ENCODE results near the gene HPS4. TPM values are rescaled to one million over a fixed set of nuclear protein-coding genes. Genes with fewer than 3 reads are reported as not detected.

The HPS4 gene
- total RNA-seq, 1 donor from 2014 or later = 43.2 TPM

DNA sequence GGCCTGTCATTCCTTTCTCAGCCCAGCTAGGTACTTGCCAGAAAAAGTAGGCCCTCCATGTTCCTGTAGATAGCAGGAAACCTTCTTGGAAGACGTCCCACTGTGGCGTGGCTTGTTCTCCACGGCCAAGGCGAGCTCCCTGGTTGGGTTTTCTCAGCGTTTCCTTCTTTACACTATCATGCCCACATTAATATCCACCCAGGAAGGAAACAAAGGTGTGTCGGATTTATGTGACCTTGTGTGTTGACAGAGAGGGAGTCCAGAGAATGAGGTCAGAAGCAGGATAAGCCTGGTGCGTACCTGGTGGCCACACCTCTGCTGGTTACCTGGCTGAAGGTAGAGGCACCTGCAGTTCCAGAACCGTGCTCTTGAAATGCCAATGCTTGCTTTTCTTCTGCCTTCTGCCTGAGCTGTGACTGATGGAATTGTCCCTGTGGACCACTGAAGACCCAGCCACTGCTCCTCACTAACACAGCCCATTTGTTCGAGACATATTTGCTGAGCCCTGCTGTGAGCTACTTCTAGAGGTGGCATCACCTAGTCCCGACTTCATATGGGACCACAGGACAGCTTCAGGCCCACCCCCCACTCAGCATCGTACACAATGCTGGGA lies 46.6 kb downstream of the HPS4 start:
- Mint-ChIP-seq H3K27ac (no peak overlapping the region), H3K4me3 (ENCODE audit: low read depth) (no peak overlapping the region), H3K27me3 (no peaks in the 10 kb centered on the region), H3K9me3 (ENCODE audit: low read depth) (no peaks in the 10 kb centered on the region), H3K4me1 (ENCODE audit: low read depth) (peaks cover 2% of the 10 kb centered on the region), H3K36me3 (ENCODE audit: insufficient read depth) (peaks cover 2% of the 10 kb centered on the region)
- DNase-seq (ENCODE audit: low spot score, unreplicated experiment) = no peak
- TF ChIP-seq, protein P1, sequence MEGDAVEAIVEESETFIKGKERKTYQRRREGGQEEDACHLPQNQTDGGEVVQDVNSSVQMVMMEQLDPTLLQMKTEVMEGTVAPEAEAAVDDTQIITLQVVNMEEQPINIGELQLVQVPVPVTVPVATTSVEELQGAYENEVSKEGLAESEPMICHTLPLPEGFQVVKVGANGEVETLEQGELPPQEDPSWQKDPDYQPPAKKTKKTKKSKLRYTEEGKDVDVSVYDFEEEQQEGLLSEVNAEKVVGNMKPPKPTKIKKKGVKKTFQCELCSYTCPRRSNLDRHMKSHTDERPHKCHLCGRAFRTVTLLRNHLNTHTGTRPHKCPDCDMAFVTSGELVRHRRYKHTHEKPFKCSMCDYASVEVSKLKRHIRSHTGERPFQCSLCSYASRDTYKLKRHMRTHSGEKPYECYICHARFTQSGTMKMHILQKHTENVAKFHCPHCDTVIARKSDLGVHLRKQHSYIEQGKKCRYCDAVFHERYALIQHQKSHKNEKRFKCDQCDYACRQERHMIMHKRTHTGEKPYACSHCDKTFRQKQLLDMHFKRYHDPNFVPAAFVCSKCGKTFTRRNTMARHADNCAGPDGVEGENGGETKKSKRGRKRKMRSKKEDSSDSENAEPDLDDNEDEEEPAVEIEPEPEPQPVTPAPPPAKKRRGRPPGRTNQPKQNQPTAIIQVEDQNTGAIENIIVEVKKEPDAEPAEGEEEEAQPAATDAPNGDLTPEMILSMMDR (IDR thresholded peaks at IDR 0.05; ENCODE audit: unreplicated experiment) = no peak

DNA sequence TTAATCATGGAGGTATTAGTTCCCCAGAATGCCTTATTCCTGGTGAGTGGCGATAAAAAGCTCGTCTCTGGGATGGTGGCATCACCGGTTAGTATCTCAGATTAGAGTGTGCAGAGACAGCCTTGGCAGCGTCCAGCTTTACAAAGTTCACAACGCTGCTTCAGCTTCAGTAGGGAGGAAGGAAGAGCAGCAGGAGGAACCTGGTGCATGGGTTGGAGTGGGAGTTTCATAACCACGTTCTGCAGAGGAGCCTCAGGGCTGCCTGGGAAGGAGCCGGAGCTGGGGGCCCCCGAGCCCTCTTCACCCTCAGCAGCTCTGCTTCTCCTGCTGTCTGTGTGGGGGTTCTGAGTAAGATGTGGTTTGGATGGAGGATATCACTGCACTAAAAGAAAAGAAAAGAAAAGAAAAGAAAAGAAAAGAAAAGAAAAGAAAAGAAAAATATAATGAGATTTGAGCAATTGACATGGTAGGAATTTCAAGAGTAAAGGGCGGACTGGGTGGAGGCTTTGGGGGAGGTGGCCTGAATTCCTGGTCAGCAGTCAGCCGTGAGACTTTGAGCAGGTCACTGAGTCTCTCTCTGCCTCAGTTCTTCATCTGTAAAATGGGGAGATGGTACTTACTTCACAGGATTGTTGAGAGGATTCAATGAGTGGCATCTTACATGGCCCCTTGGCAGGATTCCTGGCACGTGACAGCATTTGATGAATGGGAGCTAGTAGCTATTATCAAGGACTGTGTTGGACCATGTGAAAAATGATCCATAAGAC lies 48.1 kb downstream of the HPS4 start:
- TF ChIP-seq, protein P1 (IDR thresholded peaks at IDR 0.05; ENCODE audit: unreplicated experiment) = no peak
- no peak overlapping the region for H3K4me3 Mint-ChIP-seq (ENCODE audit: low read depth)
- H3K36me3 Mint-ChIP-seq (ENCODE audit: insufficient read depth) = peaks cover 2% of the 10 kb centered on the region
- peaks cover 2% of the 10 kb centered on the region for H3K4me1 Mint-ChIP-seq (ENCODE audit: low read depth)
- peaks cover 10% of the 10 kb centered on the region for H3K27me3 Mint-ChIP-seq
- DNase-seq (ENCODE audit: low spot score, unreplicated experiment) = no peak
- peak overlapping the region; percentile 2 for H3K27ac Mint-ChIP-seq
- no peaks in the 10 kb centered on the region for H3K9me3 Mint-ChIP-seq (ENCODE audit: low read depth)

DNA sequence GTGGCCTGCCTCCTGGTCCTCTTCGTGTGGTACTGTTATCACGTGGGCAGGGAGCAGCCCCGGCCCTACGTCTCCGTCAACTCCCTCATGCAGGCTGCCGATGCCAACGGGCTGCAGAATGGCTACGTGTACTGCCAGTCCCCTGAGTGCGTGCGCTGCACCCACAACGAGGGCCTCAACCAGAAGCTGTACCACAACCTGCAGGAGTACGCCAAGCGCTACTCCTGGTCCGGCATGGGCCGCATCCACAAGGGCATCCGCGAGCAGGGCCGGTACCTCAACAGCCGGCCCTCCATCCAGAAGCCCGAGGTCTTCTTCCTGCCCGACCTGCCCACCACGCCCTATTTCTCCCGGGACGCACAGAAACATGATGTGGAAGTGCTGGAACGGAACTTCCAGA lies 49.8 kb downstream of the HPS4 start:
- TF ChIP-seq, protein P1 (IDR thresholded peaks at IDR 0.05; ENCODE audit: unreplicated experiment) = no peak
- H3K4me3 Mint-ChIP-seq (ENCODE audit: low read depth) = no peak overlapping the region
- H3K27me3 Mint-ChIP-seq = peaks cover 19% of the 10 kb centered on the region
- peaks cover 5% of the 10 kb centered on the region for H3K4me1 Mint-ChIP-seq (ENCODE audit: low read depth)
- no peak overlapping the region for H3K27ac Mint-ChIP-seq
- H3K9me3 Mint-ChIP-seq (ENCODE audit: low read depth) = no peaks in the 10 kb centered on the region
- peaks cover 2% of the 10 kb centered on the region for H3K36me3 Mint-ChIP-seq (ENCODE audit: insufficient read depth)
- DNase-seq (ENCODE audit: low spot score, unreplicated experiment) = no peak

DNA sequence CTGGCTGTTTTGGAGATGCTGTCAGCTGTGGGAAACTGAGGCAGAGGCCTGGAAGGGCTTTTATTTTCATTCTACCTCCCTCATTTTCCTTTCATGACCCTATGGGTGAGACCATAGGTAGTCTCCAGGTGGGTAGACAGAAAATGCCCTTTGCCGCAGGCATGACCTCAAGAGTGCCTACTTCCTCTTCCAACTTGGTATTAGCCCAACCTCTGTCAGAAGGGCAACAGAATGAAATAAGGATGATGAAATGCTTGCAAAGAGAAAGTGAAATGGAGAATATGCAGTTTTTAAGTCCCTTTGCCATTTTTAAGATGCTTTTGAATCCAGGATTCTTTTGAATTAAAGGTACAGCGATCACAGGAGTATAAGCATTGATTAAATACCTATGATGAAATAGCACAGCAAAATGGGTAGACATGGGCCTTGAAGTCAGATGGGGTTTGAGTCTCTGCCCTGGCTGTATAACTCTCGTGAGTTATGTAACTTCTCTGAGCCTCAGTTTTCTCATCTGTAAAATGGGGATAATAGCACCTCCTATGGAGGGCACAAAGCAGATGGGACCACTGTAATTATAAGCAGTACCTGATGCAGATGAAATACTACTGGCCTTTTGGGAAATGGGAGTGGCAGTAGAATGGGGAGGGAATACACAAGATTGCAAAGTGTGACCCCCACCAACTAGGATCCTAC lies 50.8 kb downstream of the HPS4 start:
- Mint-ChIP-seq H3K36me3 (ENCODE audit: insufficient read depth) (peaks cover 2% of the 10 kb centered on the region), H3K27ac (no peak overlapping the region), H3K4me1 (ENCODE audit: low read depth) (peaks cover 7% of the 10 kb centered on the region), H3K4me3 (ENCODE audit: low read depth) (no peak overlapping the region), H3K27me3 (peaks cover 27% of the 10 kb centered on the region), H3K9me3 (ENCODE audit: low read depth) (no peaks in the 10 kb centered on the region)
- TF ChIP-seq, protein P1 (IDR thresholded peaks at IDR 0.05; ENCODE audit: unreplicated experiment) = no peak
- DNase-seq (ENCODE audit: low spot score, unreplicated experiment) = no peak

DNA sequence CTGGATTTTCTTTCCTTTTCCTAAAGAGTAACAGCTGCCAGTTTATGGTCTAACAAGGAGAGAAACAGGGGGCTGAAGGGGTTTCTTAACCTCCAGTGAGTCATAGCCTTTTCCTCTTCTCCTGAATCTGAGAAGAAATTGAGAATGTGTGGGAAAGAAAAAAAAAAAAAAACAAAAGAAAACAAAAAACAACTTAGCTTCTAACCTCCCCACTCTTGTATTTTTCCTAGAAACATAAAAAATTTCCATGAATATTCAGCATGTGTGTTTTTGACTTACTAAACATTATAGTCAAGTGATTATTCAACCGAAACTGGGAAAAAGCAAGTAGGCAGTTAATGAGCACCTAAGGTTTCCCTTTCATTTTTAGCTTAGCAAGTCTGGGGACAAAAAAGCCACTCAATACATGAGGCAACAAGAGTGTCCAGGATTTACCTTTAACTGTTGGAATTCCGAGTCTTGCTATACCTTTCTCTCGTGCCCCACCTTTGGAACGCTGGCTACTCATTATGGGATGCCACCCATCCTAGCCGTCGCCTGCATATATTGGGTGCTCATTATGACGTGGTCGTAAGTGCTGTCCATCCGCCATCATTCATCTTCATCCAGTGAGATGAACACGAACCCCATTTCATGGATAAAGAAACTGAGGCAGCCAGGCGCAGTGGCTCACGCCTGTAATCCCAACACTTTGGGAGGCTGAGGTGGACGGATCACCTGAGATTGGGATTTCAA lies 52.2 kb downstream of the HPS4 start:
- H3K36me3 Mint-ChIP-seq (ENCODE audit: insufficient read depth) = peaks cover 2% of the 10 kb centered on the region
- peak overlapping the region; percentile 79 for H3K4me3 Mint-ChIP-seq (ENCODE audit: low read depth)
- DNase-seq (ENCODE audit: low spot score, unreplicated experiment) = no peak
- H3K27me3 Mint-ChIP-seq = peaks cover 34% of the 10 kb centered on the region
- H3K9me3 Mint-ChIP-seq (ENCODE audit: low read depth) = no peaks in the 10 kb centered on the region
- H3K27ac Mint-ChIP-seq = no peak overlapping the region
- TF ChIP-seq, protein P1 (IDR thresholded peaks at IDR 0.05; ENCODE audit: unreplicated experiment) = no peak
- H3K4me1 Mint-ChIP-seq (ENCODE audit: low read depth) = peaks cover 6% of the 10 kb centered on the region
